Kidney tubule cell (primary cell): ENCODE results near the gene PITX1.

Experiments
- DNase-seq: peaks from one replicate; pipeline ENCODE4 v3.0.0-alpha.2; 2018; ENCODE audit warnings: low spot score

PITX1 gene

GRCh38 chr5:135062216-135063055 lies 28.4 kb upstream of the PITX1 start:
- DNase-seq: no peak

- DNase-seq: no peak
Measured at GRCh38 chr5:135061001-135061400, 27.0 kb upstream of the PITX1 start.

GRCh38 chr5:135060021-135060420 lies 26.0 kb upstream of the PITX1 start:
- DNase-seq: no peak

- no peak for DNase-seq
Measured at GRCh38 chr5:135059000-135059923, 25.2 kb upstream of the PITX1 start.

GRCh38 chr5:135058331-135058732 lies 24.3 kb upstream of the PITX1 start:
- DNase-seq: no peak

- DNase-seq: no peak
Measured at GRCh38 chr5:135057233-135057632, 23.2 kb upstream of the PITX1 start.

GRCh38 chr5:135056316-135057030 lies 22.4 kb upstream of the PITX1 start:
- DNase-seq: no peak

GRCh38 chr5:135055396-135055795 lies 21.4 kb upstream of the PITX1 start:
- DNase-seq: no peak

- no peak for DNase-seq
Measured at GRCh38 chr5:135054546-135054945, 20.5 kb upstream of the PITX1 start.

- DNase-seq: no peak
Measured at GRCh38 chr5:135053989-135054388, 20.0 kb upstream of the PITX1 start.

- no peak for DNase-seq
Measured at GRCh38 chr5:135053278-135053677, 19.2 kb upstream of the PITX1 start.

- no peak for DNase-seq
Measured at GRCh38 chr5:135052511-135053145, 18.6 kb upstream of the PITX1 start.

- DNase-seq: no peak
Measured at GRCh38 chr5:135051872-135052271, 17.8 kb upstream of the PITX1 start.

- no peak for DNase-seq
Measured at GRCh38 chr5:135051399-135051798, 17.4 kb upstream of the PITX1 start.

GRCh38 chr5:135050244-135050767 lies 16.3 kb upstream of the PITX1 start:
- no peak for DNase-seq

- DNase-seq: no peak
Measured at GRCh38 chr5:135048930-135049329, 14.9 kb upstream of the PITX1 start.

GRCh38 chr5:135048286-135048685 lies 14.3 kb upstream of the PITX1 start:
- DNase-seq: no peak

GRCh38 chr5:135047347-135047695 lies 13.3 kb upstream of the PITX1 start:
- DNase-seq: no peak

- DNase-seq: no peak
Measured at GRCh38 chr5:135046661-135047346, 12.8 kb upstream of the PITX1 start.

GRCh38 chr5:135045488-135045887 lies 11.5 kb upstream of the PITX1 start:
- DNase-seq: no peak

GRCh38 chr5:135042595-135042994 lies 8.6 kb upstream of the PITX1 start:
- DNase-seq: no peak
